ENCODE measurements around the gene DNM1L. TPM values are rescaled to one million over a fixed set of nuclear protein-coding genes. Genes with fewer than 3 reads are reported as not detected.

DNM1L gene
- total and polyA plus RNA-seq, 8 donors, result 44.1 to 128 (median 113) TPM

DNA sequence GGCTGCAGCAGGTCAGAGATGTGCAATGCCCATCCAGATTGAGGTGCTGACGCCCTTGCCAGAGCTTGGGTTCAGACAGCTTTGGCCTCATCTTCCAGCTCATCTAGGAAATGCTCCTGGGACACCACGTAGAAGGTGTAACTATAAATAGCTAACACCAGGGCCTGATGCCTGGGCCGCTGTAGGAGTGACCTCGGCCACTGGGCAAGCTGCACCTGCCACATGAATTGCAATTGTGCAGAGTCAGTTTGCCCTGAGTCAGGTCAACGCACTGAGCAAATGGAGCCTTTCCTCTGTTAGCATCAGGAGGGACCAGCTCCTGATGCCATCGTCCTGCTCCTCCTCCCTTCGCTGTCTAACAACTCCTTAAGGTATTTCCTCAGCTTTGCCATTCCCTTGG, 17.4 kb upstream of the DNM1L start:
- ATAC-seq (no peak), DNase-seq (no peak)
- Histone ChIP-seq H3K9me3 (no peaks in the 10 kb centered on the region), H3K27me3 (no peaks in the 10 kb centered on the region), H3K27ac (no peak overlapping the region), H3K36me3 (no peaks in the 10 kb centered on the region), H3K4me1 (no peaks in the 10 kb centered on the region), H3K4me3 (no peak overlapping the region)
- TF ChIP-seq, protein P1, sequence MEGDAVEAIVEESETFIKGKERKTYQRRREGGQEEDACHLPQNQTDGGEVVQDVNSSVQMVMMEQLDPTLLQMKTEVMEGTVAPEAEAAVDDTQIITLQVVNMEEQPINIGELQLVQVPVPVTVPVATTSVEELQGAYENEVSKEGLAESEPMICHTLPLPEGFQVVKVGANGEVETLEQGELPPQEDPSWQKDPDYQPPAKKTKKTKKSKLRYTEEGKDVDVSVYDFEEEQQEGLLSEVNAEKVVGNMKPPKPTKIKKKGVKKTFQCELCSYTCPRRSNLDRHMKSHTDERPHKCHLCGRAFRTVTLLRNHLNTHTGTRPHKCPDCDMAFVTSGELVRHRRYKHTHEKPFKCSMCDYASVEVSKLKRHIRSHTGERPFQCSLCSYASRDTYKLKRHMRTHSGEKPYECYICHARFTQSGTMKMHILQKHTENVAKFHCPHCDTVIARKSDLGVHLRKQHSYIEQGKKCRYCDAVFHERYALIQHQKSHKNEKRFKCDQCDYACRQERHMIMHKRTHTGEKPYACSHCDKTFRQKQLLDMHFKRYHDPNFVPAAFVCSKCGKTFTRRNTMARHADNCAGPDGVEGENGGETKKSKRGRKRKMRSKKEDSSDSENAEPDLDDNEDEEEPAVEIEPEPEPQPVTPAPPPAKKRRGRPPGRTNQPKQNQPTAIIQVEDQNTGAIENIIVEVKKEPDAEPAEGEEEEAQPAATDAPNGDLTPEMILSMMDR (IDR thresholded peaks at IDR 0.05), result no peak
- intact Hi-C loops (cut with DNase I), result loop anchor here in 1 of 2 donors (5.0 kb wide), 1 partner anchor 214 kb away; no protein-coding TSS in a partner anchor

DNA sequence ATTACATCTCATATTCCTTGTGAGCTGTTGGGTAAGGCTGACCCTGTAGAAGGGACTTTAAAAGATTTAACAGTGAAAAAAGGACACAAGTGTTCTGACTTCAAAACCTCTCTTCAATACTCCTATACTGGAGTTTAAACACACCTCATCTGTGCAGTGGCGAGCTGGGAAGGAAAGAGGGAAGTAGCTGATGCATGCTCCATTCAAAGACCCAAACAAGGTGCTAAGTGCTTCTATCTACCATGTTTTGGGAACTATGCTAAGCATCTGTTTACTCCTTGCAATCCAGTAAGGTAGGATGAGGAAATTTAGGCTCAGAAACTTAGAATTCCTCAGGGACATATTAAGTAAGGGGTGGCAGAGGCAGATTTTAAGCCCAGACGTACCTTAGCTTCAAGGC, 16.4 kb upstream of the DNM1L start:
- H3K27ac ChIP-seq, result no peak overlapping the region
- DNase-seq (no peak), ATAC-seq (no peak)
- H3K4me3 ChIP-seq, result no peak overlapping the region
- intact Hi-C loops (cut with DNase I), result loop anchor here in 1 of 2 donors (5.0 kb wide), 1 partner anchor 215 kb away; no protein-coding TSS in a partner anchor
- H3K27me3 ChIP-seq, result no peaks in the 10 kb centered on the region
- TF ChIP-seq, protein P1 (IDR thresholded peaks at IDR 0.05), result no peak
- no peaks in the 10 kb centered on the region for H3K36me3 ChIP-seq
- no peaks in the 10 kb centered on the region for H3K4me1 ChIP-seq
- no peaks in the 10 kb centered on the region for H3K9me3 ChIP-seq

DNA sequence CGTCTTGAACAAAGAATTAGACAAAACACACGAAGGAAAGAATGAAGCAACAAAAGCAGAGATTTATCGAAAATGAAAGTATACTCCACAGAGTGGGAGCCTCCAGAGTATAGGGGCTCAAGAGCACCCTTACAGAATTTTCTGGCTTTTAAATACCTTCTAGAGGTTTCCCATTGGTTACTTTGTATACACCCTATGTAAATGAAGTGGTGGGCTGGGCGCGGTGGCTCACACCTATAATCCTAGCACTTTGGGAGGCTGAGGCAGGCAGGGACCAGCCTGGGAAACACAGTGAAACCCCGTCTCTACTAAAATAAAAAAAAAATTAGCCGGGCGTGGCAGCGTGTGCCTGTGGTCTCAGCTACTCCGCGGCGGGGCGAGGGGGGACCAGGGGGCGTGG, 13.1 kb upstream of the DNM1L start:
- TF ChIP-seq, protein P1 (IDR thresholded peaks at IDR 0.05), result no peak
- Histone ChIP-seq H3K9me3 (peaks cover 0 to 10% of the 10 kb centered on the region in 2 donors), H3K4me3 (no peak overlapping the region), H3K4me1 (no peaks in the 10 kb centered on the region), H3K36me3 (no peaks in the 10 kb centered on the region), H3K27ac (no peak overlapping the region), H3K27me3 (no peaks in the 10 kb centered on the region)
- DNase-seq (no peak), ATAC-seq (no peak)
- intact Hi-C loops (cut with DNase I), result no loop called here

DNA sequence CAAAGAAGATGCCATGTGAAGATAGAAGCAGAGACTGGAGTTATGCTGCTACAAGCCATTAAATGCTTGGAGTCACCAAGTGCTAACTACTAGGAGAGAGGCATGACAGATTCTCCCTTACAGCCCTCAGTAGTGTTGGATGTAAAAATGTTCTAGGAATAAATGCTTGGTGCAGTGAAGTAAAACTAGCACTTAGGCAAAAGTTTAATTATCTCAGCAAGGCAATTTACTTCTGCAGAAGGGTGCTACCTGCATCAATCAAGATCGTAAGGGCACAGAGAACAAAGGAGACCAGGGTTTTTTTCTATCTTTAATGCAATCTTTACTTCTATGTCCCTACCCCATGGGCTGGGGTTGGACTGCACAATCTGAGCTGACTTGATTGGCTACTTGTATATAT, 9.5 kb upstream of the DNM1L start:
- peaks cover 0 to 10% of the 10 kb centered on the region in 2 donors for H3K9me3 ChIP-seq
- TF ChIP-seq, protein P1 (IDR thresholded peaks at IDR 0.05), result no peak
- ATAC-seq (no peak), DNase-seq (no peak)
- H3K4me3 ChIP-seq, result no peak overlapping the region
- H3K4me1 ChIP-seq, result no peaks in the 10 kb centered on the region
- no peaks in the 10 kb centered on the region for H3K36me3 ChIP-seq
- no peak overlapping the region for H3K27ac ChIP-seq
- no peaks in the 10 kb centered on the region for H3K27me3 ChIP-seq
- intact Hi-C loops (cut with DNase I), result no loop called here

DNA sequence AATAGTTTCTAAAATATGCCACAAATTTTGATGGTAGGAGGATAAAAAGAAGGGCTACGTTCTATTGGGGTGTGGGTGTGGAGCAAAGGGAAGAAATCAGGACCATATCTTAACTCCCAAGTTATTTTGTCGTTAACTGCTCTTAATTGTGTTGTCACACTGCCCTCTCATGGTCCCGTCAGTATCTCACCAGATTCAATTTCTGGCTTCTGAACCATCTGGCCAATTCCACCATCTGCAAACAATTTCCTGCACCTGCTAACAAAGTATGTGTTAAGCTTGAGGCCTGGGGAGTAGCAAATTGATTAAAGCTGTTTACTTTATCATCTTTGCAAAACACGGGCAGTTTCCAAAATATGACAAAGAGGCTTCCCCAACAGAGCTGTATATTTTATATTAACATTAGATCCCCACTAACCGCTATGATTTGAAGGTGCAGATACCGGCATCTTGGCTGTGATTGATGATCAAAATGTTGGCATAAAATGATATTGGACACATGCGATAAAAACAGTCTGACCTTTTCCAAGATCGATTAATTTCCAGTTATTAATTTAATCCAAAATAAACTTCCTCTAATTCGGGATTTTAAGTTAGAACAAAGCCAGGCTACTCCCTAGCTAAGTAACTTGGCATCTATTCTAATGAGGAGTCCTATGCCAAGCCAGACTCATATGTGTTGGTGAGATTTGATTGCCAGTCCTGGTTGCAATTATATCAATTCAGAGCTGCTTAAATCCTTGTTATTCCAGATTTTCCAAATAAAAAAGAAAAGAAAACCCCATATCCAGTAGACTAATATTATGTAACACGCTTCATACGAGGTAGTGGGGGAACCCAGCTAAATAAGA, 6.9 kb upstream of the DNM1L start:
- ATAC-seq (peak; percentile 86), DNase-seq (peak in 2 of 4 donors; percentile 80 to 88)
- Histone ChIP-seq H3K4me1 (no peaks in the 10 kb centered on the region), H3K4me3 (no peak overlapping the region), H3K27ac (no peak overlapping the region), H3K27me3 (no peaks in the 10 kb centered on the region), H3K9me3 (peaks cover 0 to 10% of the 10 kb centered on the region in 2 donors), H3K36me3 (no peaks in the 10 kb centered on the region)
- intact Hi-C loops (cut with DNase I), result loop anchor here in 1 of 2 donors (10.0 kb wide), 1 partner anchor 307 kb away; no protein-coding TSS in a partner anchor
- TF ChIP-seq, protein P1 (IDR thresholded peaks at IDR 0.05), result peak; percentile 26 to 29

Data from left lung (tissue), 10 donors.